GM23338 (cell line): ENCODE data around the gene NCOA6. TPM values are rescaled to one million over a fixed set of nuclear protein-coding genes. Genes with fewer than 3 reads are reported as not detected.

Experiments
- ATAC-seq: fragments of 200-7000 bp; cut with Tn5 transposase; 3 replicates; pipeline ENCODE4 v1.9.1; 2020
- DNase-seq: peaks from one replicate; pipeline ENCODE4 v3.0.0-alpha.2; 2015; ENCODE audit warnings: low spot score
- H2AFZ ChIP-seq: fragments of 200-600 bp; sonication (generic); 2 replicates; pipeline ENCODE4 v1.8.0; 2016; ENCODE audit warnings: antibody characterized with exemption, mild to moderate bottlenecking, moderate library complexity
- H3F3A ChIP-seq: fragments of 200-600 bp; sonication (generic); replicated peaks from 2 replicates; pipeline ENCODE4 v1.8.0; 2017; ENCODE audit warnings: antibody characterized with exemption, mixed run types, low read depth
- H3K27ac ChIP-seq: fragments of 200-600 bp; sonication (generic); 2 replicates; pipeline ENCODE4 v1.6.1; 2016; ENCODE audit warnings: low read depth
- H3K27me3 ChIP-seq: fragments of 200-600 bp; sonication (generic); 2 replicates; pipeline ENCODE4 v1.8.0; 2016; ENCODE audit warnings: mild to moderate bottlenecking, mixed run types, moderate library complexity; ENCODE audit not compliant: insufficient read depth
- H3K36me3 ChIP-seq: fragments of 200-600 bp; sonication (generic); 2 replicates; pipeline ENCODE4 v1.8.0; 2016; ENCODE audit warnings: mild to moderate bottlenecking; ENCODE audit not compliant: insufficient read depth
- H3K4me1 ChIP-seq: fragments of 200-600 bp; sonication (generic); 2 replicates; pipeline ENCODE4 v1.8.0; 2016; ENCODE audit warnings: mild to moderate bottlenecking, moderate library complexity; ENCODE audit not compliant: insufficient read depth
- H3K4me2 ChIP-seq: fragments of 200-600 bp; sonication (generic); 2 replicates; pipeline ENCODE4 v1.7.1; 2017; ENCODE audit warnings: mixed run types
- H3K4me3 ChIP-seq: fragments of 200-600 bp; sonication (generic); 2 replicates; pipeline ENCODE4 v1.6.1; 2016; ENCODE audit warnings: mixed run types
- H3K79me2 ChIP-seq: fragments of 200-600 bp; sonication (generic); replicated peaks from 2 replicates; pipeline ENCODE4 v1.8.0; 2017; ENCODE audit warnings: mild to moderate bottlenecking; ENCODE audit not compliant: insufficient read depth
- H3K9me2 ChIP-seq: fragments of 200-600 bp; sonication (generic); 2 replicates; pipeline ENCODE4 v1.8.0; 2017; ENCODE audit not compliant: insufficient read depth
- H4K20me1 ChIP-seq: fragments of 200-600 bp; sonication (generic); replicated peaks from 2 replicates; pipeline ENCODE4 v1.8.0; 2017; ENCODE audit warnings: mild to moderate bottlenecking; ENCODE audit not compliant: insufficient read depth
- H3K27ac Mint-ChIP-seq: 2 replicates; pipeline ENCODE4 v1.8.0; 2020; ENCODE audit warnings: inconsistent platforms, mild to moderate bottlenecking, moderate library complexity, mixed read lengths
- H3K27me3 Mint-ChIP-seq: 3 replicates; pipeline ENCODE4 v1.8.0; 2022; ENCODE audit warnings: low read depth, mild to moderate bottlenecking, moderate library complexity, mixed read lengths, inconsistent platforms; ENCODE audit not compliant: insufficient read depth, poor library complexity
- H3K36me3 Mint-ChIP-seq: 3 replicates; pipeline ENCODE4 v1.8.0; 2021; ENCODE audit warnings: low read depth, mild to moderate bottlenecking, inconsistent platforms, moderate library complexity, mixed read lengths
- H3K4me1 Mint-ChIP-seq: 3 replicates; pipeline ENCODE4 v1.8.0; 2020; ENCODE audit warnings: mild to moderate bottlenecking, inconsistent platforms, mixed read lengths
- H3K4me3 Mint-ChIP-seq: 3 replicates; pipeline ENCODE4 v1.8.0; 2021; ENCODE audit warnings: moderate library complexity, mild to moderate bottlenecking, inconsistent platforms, mixed read lengths
- H3K9me3 Mint-ChIP-seq: 3 replicates; pipeline ENCODE4 v1.8.0; 2020; ENCODE audit warnings: moderate library complexity, mild to moderate bottlenecking, inconsistent platforms, mixed read lengths
- CREB1 ChIP-seq: fragments of 250-450 bp; sonication (Bioruptor Pico); IDR thresholded peaks from 2 replicates; pipeline ENCODE4 v1.5.0; 2020; ENCODE audit warnings: low read depth, mild to moderate bottlenecking, moderate library complexity
- CTCF ChIP-seq, 2 experiments: fragments of 200-600 bp in 1 of 2; sonication (generic) in 1 of 2; conservative IDR thresholded peaks; 2 replicates each; pipeline versions ENCODE4 v1.5.1 to v1.6.1; 2016 to 2017; ENCODE audit warnings: antibody characterized with exemption in 2 of 2, low read depth in 2 of 2, mild to moderate bottlenecking in 2 of 2, moderate library complexity in 1 of 2
- EZH2 ChIP-seq: fragments of 200-600 bp; sonication (generic); IDR thresholded peaks from one replicate; pipeline ENCODE4 v1.8.0; 2017; ENCODE audit warnings: antibody characterized with exemption, mild to moderate bottlenecking, low read depth; ENCODE audit not compliant: unreplicated experiment
- NANOG ChIP-seq: IDR thresholded peaks from 2 replicates; pipeline ENCODE4 v1.6.1; 2016; ENCODE audit warnings: antibody characterized with exemption, borderline replicate concordance
- REST ChIP-seq: IDR thresholded peaks from one replicate; pipeline ENCODE4 v1.6.1; 2018; ENCODE audit warnings: antibody characterized with exemption; ENCODE audit not compliant: unreplicated experiment
- STAT1 ChIP-seq: IDR thresholded peaks from one replicate; pipeline ENCODE4 v1.6.1; 2016; ENCODE audit warnings: antibody characterized with exemption; ENCODE audit not compliant: unreplicated experiment
- ZNF462 ChIP-seq: fragments of 250-450 bp; sonication (Bioruptor Pico); IDR thresholded peaks from 2 replicates; pipeline ENCODE4 v1.5.0; 2020; ENCODE audit warnings: mild to moderate bottlenecking, moderate library complexity
- polyA plus RNA-seq: library from polyadenylated mRNA; unstranded; fragments of >200 nt; fragmentation: Nextera tagmentation; extraction: Ambion mirVana; gene quantifications from 2 replicates; pipeline ENCODE4 v1.2.1, GENCODE V29; 2016
- total RNA-seq: library from RNA; depleted of rRNA; stranded (reverse); fragments of >200 nt; shearing (Covaris generic); gene quantifications from 2 replicates; pipeline ENCODE4 v1.2.3, GENCODE V29; 2014

Gene NCOA6
- total and polyA plus RNA-seq, 2 experiments from 2014 or later: 10.6 to 17.4 TPM

- Histone ChIP-seq H4K20me1 (peaks cover 8% of the 10 kb centered on the region; the same call in 1 of the 2 replicates), H3K9me2 (no peaks in the 10 kb centered on the region), H3K36me3 (no peaks in the 10 kb centered on the region), H3K27me3 (no peaks in the 10 kb centered on the region), H3K4me3 (no peak overlapping the region), H2AFZ (no peak overlapping the region), H3K4me2 (no peak overlapping the region), H3K27ac (no peak overlapping the region), H3F3A (no peaks in the 10 kb centered on the region), H3K4me1 (no peaks in the 10 kb centered on the region), H3K79me2 (peaks cover 46% of the 10 kb centered on the region)
- no peak for ATAC-seq
- Mint-ChIP-seq H3K4me1 (no peaks in the 10 kb centered on the region), H3K27me3 (no peaks in the 10 kb centered on the region), H3K27ac (no peak overlapping the region), H3K36me3 (peaks cover 6% of the 10 kb centered on the region; the same call in 2 of the 3 replicates), H3K4me3 (no peak overlapping the region), H3K9me3 (peaks cover 3% of the 10 kb centered on the region; the same call in 1 of the 3 replicates)
- TF ChIP-seq STAT1 (no peak), CREB1 (CRISPR knock-in tag) (no peak), NANOG (no peak), CTCF (conservative IDR thresholded peaks at IDR 0.05; ENCODE audit: low read depth in 2 of 2) (no peak), REST (no peak), ZNF462 (CRISPR knock-in tag) (no peak), EZH2 (no peak)
- no peak for DNase-seq
Observed at GRCh38 chr20:34669094-34669493, 156.4 kb downstream of the NCOA6 start.
